Measurements from ENCODE around the gene CHP1.

- TF ChIP-seq, protein P1, sequence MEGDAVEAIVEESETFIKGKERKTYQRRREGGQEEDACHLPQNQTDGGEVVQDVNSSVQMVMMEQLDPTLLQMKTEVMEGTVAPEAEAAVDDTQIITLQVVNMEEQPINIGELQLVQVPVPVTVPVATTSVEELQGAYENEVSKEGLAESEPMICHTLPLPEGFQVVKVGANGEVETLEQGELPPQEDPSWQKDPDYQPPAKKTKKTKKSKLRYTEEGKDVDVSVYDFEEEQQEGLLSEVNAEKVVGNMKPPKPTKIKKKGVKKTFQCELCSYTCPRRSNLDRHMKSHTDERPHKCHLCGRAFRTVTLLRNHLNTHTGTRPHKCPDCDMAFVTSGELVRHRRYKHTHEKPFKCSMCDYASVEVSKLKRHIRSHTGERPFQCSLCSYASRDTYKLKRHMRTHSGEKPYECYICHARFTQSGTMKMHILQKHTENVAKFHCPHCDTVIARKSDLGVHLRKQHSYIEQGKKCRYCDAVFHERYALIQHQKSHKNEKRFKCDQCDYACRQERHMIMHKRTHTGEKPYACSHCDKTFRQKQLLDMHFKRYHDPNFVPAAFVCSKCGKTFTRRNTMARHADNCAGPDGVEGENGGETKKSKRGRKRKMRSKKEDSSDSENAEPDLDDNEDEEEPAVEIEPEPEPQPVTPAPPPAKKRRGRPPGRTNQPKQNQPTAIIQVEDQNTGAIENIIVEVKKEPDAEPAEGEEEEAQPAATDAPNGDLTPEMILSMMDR (conservative IDR thresholded peaks at IDR 0.05; ENCODE audit: low read length): no peak
- no peak for TF ChIP-seq EZH2phosphoT487 (IDR thresholded peaks at IDR 0.05; ENCODE audit: borderline replicate concordance, low read depth, low read length)
These were observed 7.0 kb downstream of the CHP1 start for GRCh38 chr15:41238100-41238499.

Data from OCI-LY7 (cell line).